Parathyroid adenoma (tissue), 2 donors: ENCODE data around the gene ERGIC3.
"Not testable (repeated sequence)": the region's sequence is repeated elsewhere in the genome, so short reads cannot be mapped to it uniquely, and the experiment has no call there.

ENCODE experiments used
- H2AFZ ChIP-seq: fragments of 300-600 bp; sonication (generic); one replicate; pipeline ENCODE4 v1.7.0; 2017; ENCODE audit warnings: antibody characterized with exemption, mild to moderate bottlenecking
- H3K27ac ChIP-seq: fragments of 300-600 bp; sonication (generic); one replicate; pipeline ENCODE4 v1.7.0; 2017
- H3K27me3 ChIP-seq: fragments of 300-600 bp; sonication (generic); one replicate; pipeline ENCODE4 v1.7.0; 2017; ENCODE audit warnings: low read length; ENCODE audit not compliant: control insufficient read depth, insufficient read depth
- H3K36me3 ChIP-seq: fragments of 300-600 bp; sonication (generic); one replicate; pipeline ENCODE4 v1.7.0; 2017; ENCODE audit warnings: low read length; ENCODE audit not compliant: control insufficient read depth, insufficient read depth
- H3K4me1 ChIP-seq: fragments of 300-600 bp; sonication (generic); one replicate; pipeline ENCODE4 v1.7.0; 2017; ENCODE audit warnings: control low read depth
- H3K4me2 ChIP-seq: fragments of 300-600 bp; sonication (generic); one replicate; pipeline ENCODE4 v1.7.0; 2017; ENCODE audit warnings: low read length
- H3K4me3 ChIP-seq: fragments of 300-600 bp; sonication (generic); one replicate; pipeline ENCODE4 v1.7.0; 2017; ENCODE audit warnings: low read depth, low read length
- H3K79me2 ChIP-seq: fragments of 300-600 bp; sonication (generic); one replicate; pipeline ENCODE4 v1.7.0; 2017; ENCODE audit warnings: control low read depth
- H3K9ac ChIP-seq: fragments of 300-600 bp; sonication (generic); one replicate; pipeline ENCODE4 v1.7.0; 2017; ENCODE audit warnings: mild to moderate bottlenecking
- H3K9me3 ChIP-seq: fragments of 300-600 bp; sonication (generic); one replicate; pipeline ENCODE4 v1.7.0; 2017; ENCODE audit warnings: low read length; ENCODE audit not compliant: control insufficient read depth
- CTCF ChIP-seq: fragments of 300-600 bp; sonication (generic); IDR thresholded peaks from one replicate; pipeline ENCODE4 v1.7.0; 2017; ENCODE audit warnings: antibody characterized with exemption, mild to moderate bottlenecking
- donor health status: primary hyperparathyroidism.

Gene ERGIC3

GRCh38 chr20:35547329-35547728 lies 5.5 kb downstream of the ERGIC3 start:
- H3K9me3 ChIP-seq, result no peaks in the 10 kb centered on the region
- H3K79me2 ChIP-seq, result peaks cover 3% of the 10 kb centered on the region

DNA sequence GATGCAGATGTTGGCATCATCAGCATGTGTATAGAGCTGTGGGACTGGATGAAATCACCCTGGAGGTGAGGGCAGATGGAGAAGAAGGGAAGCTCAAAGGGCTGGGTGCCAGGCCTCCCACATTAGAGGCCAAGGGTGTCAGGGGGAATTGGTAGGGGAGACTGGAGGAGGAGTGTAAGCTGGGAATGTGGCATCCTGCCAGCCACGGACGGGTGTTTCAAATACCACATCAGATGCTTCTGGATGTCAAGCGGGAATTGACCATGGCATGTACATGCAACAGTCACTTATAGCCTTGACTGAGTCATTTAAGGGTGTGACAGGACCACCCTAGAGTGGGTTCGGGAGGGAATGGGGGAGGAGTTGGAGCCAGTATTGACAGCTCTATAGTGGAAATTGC lies 9.6 kb downstream of the ERGIC3 start:
- H3K27me3 ChIP-seq, result no peaks in the 10 kb centered on the region
- no peak overlapping the region for H3K4me2 ChIP-seq
- H3K79me2 ChIP-seq, result no peaks in the 10 kb centered on the region
- H3K9me3 ChIP-seq, result no peaks in the 10 kb centered on the region
- H3K4me3 ChIP-seq, result no peak overlapping the region
- H2AFZ ChIP-seq, result no peak overlapping the region
- no peaks in the 10 kb centered on the region for H3K36me3 ChIP-seq
- H3K9ac ChIP-seq, result no peak overlapping the region
- no peaks in the 10 kb centered on the region for H3K4me1 ChIP-seq
- H3K27ac ChIP-seq, result no peak overlapping the region
- TF ChIP-seq CTCF, result no peak

More at GRCh38 chr20:35547329-35547728, 5.5 kb downstream of the ERGIC3 start:
- Histone ChIP-seq H3K27me3 (no peaks in the 10 kb centered on the region), H3K4me2 (no peak overlapping the region), H2AFZ (no peak overlapping the region), H3K4me3 (no peak overlapping the region), H3K27ac (no peak overlapping the region), H3K9ac (no peak overlapping the region), H3K4me1 (peaks cover 3% of the 10 kb centered on the region), H3K36me3 (no peaks in the 10 kb centered on the region)
- TF ChIP-seq CTCF, result no peak

- H3K27ac ChIP-seq, result no peak overlapping the region
- H3K79me2 ChIP-seq, result no peaks in the 10 kb centered on the region
- no peaks in the 10 kb centered on the region for H3K9me3 ChIP-seq
- H3K9ac ChIP-seq, result no peak overlapping the region
- H3K4me3 ChIP-seq, result no peak overlapping the region
- TF ChIP-seq CTCF, result no peak
- H3K4me2 ChIP-seq, result no peak overlapping the region
- H2AFZ ChIP-seq, result no peak overlapping the region
- H3K36me3 ChIP-seq, result no peaks in the 10 kb centered on the region
- H3K27me3 ChIP-seq, result no peaks in the 10 kb centered on the region
- no peaks in the 10 kb centered on the region for H3K4me1 ChIP-seq
Observed at GRCh38 chr20:35552914-35553313, 11.0 kb downstream of the ERGIC3 start.

GRCh38 chr20:35555461-35555860 lies 13.6 kb downstream of the ERGIC3 start:
- not testable (repeated sequence) for H3K36me3 ChIP-seq

GRCh38 chr20:35555951-35556645 lies 14.2 kb downstream of the ERGIC3 start:
- Histone ChIP-seq H3K4me3 (no peak overlapping the region), H3K79me2 (no peaks in the 10 kb centered on the region), H3K36me3 (no peaks in the 10 kb centered on the region), H3K4me2 (no peak overlapping the region), H3K9ac (no peak overlapping the region), H3K4me1 (no peaks in the 10 kb centered on the region), H2AFZ (no peak overlapping the region), H3K27ac (no peak overlapping the region), H3K27me3 (no peaks in the 10 kb centered on the region), H3K9me3 (no peaks in the 10 kb centered on the region)
- TF ChIP-seq CTCF, result no peak

More at GRCh38 chr20:35555461-35555860, 13.6 kb downstream of the ERGIC3 start:
- not testable (repeated sequence) for H3K79me2 ChIP-seq, H3K4me2 ChIP-seq, H3K9ac ChIP-seq, H3K27ac ChIP-seq, H3K4me1 ChIP-seq, H3K4me3 ChIP-seq, H3K27me3 ChIP-seq, H2AFZ ChIP-seq, H3K9me3 ChIP-seq
